Mucosa of descending colon (tissue), 3 donors: Measurements from ENCODE around the gene SND1. TPM values are rescaled to one million over a fixed set of nuclear protein-coding genes. Genes with fewer than 3 reads are reported as not detected.

Experiments used
- ATAC-seq: fragments of 200-7000 bp; cut with Tn5 transposase; one replicate; pipeline ENCODE4 v1.9.1; 2020; ENCODE audit warnings: mild to moderate bottlenecking, moderate library complexity
- DNase-seq, 3 donors: peaks; one replicate each; pipeline ENCODE4 v3.0.0-alpha.2; 2020
- H3K36me3 ChIP-seq: fragments of 200-600 bp; one replicate; pipeline ENCODE4 v1.8.0; 2021; ENCODE audit warnings: low read depth, mild to moderate bottlenecking
- H3K4me1 ChIP-seq: fragments of 200-600 bp; one replicate; pipeline ENCODE4 v1.8.0; 2021; ENCODE audit warnings: low read depth, mild to moderate bottlenecking
- H3K4me3 ChIP-seq: fragments of 200-600 bp; one replicate; pipeline ENCODE4 v1.8.0; 2021; ENCODE audit warnings: mild to moderate bottlenecking
- H3K9me3 ChIP-seq: fragments of 200-600 bp; one replicate; pipeline ENCODE4 v1.8.0; 2021; ENCODE audit warnings: mild to moderate bottlenecking
- intact Hi-C, 2 donors: fragments of 100-400 bp; cut with DNase I in 1 of 2; cut with micrococcal nuclease in 1 of 2; formaldehyde crosslinking; loops; one replicate each; pipeline versions ENCODE4 v1.11.0 to v1.11.1; 2022; cut with DNase I, micrococcal nuclease
- total RNA-seq, 3 donors: library from RNA; stranded (reverse); fragmentation: NEBNext Ultra II Directional in 2 of 3; extraction: Animal tissue kit (Norgen Biotek cat#: 25700) in 2 of 3; gene quantifications; one replicate each; pipeline versions ENCODE4 v1.2.1 to v1.2.4, GENCODE V29; 2021 to 2023
- TF ChIP-seq, protein P1 (sequence below): fragments of 200-600 bp; IDR thresholded peaks from one replicate; pipeline ENCODE4 v1.8.0; 2022; ENCODE audit warnings: antibody characterized with exemption, mild to moderate bottlenecking
- donor health status: DM: no; HTN: no; CAD: no; lungs with moderate emphysema.
- donor health status: DM: no; HTN: no; CAD: no.
- donor health status: DM: no; HTN: yes; CAD: no.

Gene SND1
- total RNA-seq, 3 donors from 2014 or later: 99.0 to 131 (median 106) TPM

GRCh38 chr7:127905491-127906330 lies 253.7 kb downstream of the SND1 start:
- H3K4me1 ChIP-seq: peaks cover 33% of the 10 kb centered on the region

DNA sequence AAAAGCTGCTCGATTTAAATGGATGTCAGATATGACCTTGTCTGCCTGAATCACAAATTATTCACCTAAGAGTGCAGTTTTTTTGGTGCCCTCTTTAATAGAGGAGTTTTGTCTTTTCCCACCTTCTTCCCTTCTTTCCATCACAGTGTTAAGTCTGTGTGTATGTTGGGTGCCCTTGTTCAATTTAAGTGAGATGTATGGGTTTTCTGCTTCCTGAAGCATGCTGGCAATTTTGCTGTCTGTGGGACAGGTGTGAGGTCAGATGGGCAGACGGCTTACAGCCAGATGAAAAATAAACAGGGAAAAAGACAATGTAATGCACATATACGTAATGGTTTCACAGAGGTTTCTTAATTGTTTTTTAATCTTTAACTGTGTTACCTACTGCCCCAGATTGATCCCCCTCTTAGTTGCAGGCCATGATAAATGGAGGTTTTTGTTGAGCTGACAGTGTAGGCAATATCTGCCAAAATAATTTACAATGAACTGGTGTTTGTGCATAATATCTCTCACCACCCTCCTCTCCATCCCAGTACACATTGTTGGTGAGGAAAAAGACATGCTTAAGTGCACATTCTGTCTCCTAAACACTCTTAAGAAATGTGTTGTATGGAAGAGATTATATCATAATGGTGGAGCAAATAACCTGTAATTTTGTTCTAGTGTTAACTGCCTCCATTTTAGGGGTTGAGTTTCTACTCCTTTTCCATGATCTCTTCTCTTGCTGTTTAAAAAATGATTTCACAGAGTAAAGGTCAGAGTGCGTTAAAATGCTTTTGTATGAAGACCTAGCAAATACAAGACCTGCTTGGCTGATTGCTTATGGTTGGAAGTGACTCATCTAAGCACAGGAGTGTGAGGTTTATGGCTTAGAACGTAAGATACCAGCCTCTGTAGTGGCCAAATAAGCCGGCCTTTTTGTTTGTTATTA lies 255.4 kb downstream of the SND1 start:
- intact Hi-C loops: no loop called here
- TF ChIP-seq, protein P1, sequence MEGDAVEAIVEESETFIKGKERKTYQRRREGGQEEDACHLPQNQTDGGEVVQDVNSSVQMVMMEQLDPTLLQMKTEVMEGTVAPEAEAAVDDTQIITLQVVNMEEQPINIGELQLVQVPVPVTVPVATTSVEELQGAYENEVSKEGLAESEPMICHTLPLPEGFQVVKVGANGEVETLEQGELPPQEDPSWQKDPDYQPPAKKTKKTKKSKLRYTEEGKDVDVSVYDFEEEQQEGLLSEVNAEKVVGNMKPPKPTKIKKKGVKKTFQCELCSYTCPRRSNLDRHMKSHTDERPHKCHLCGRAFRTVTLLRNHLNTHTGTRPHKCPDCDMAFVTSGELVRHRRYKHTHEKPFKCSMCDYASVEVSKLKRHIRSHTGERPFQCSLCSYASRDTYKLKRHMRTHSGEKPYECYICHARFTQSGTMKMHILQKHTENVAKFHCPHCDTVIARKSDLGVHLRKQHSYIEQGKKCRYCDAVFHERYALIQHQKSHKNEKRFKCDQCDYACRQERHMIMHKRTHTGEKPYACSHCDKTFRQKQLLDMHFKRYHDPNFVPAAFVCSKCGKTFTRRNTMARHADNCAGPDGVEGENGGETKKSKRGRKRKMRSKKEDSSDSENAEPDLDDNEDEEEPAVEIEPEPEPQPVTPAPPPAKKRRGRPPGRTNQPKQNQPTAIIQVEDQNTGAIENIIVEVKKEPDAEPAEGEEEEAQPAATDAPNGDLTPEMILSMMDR: no peak
- no peaks in the 10 kb centered on the region for H3K9me3 ChIP-seq
- H3K36me3 ChIP-seq: no peaks in the 10 kb centered on the region
- H3K4me3 ChIP-seq: no peak overlapping the region
- peak; percentile 89 for ATAC-seq
- peaks cover 33% of the 10 kb centered on the region for H3K4me1 ChIP-seq
- DNase-seq: peak in 1 of 3 donors; percentile 29

More at GRCh38 chr7:127905491-127906330, 253.7 kb downstream of the SND1 start:
- TF ChIP-seq, protein P1: no peak
- intact Hi-C loops: no loop called here
- ATAC-seq (peak; percentile 15), DNase-seq (no peak)
- Histone ChIP-seq H3K4me3 (no peak overlapping the region), H3K36me3 (no peaks in the 10 kb centered on the region), H3K9me3 (no peaks in the 10 kb centered on the region)

DNA sequence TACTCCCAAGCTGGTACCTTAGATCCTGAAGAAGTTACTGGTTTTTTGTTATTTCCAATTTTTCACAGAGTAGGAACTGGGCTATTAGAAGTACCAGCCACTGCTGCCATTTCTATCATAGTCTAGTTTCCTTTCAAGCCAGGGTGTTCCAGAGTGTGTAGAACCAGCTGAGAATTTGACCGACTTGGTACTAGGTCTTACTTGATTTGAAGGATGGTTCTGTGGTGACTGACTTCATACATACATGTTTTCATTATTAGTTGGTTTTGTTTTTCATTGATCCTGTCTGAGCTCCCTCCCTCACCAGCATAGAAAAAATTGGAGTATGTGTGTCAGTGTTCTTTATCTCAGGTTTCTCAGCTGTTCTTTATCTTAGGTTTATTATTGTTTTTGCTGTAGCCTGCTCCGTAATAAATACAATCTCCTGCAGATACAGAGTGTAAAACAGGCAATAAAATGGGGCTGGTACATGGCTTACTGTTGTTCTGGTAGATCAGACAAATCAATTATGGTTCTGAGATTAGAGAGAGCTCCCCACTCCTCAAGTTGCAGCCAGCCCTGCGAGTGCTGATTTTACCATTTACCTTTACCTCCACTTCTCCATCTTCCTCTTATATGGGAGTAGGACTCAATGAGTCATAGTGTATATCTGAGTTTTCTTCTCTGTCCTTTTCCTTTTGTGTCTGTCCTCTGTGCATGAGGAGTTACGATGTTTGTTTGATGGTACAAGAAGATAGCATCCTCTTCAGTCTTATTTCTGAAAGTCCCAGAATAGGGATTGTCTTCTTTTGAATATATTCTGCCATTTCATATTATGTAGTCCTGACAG lies 256.6 kb downstream of the SND1 start:
- DNase-seq: no peak
- intact Hi-C loops: no loop called here
- no peaks in the 10 kb centered on the region for H3K36me3 ChIP-seq
- no peaks in the 10 kb centered on the region for H3K9me3 ChIP-seq
- peak; percentile 58 for ATAC-seq
- TF ChIP-seq, protein P1: no peak
- peaks cover 45% of the 10 kb centered on the region for H3K4me1 ChIP-seq
- no peak overlapping the region for H3K4me3 ChIP-seq

GRCh38 chr7:127909424-127910152 lies 257.6 kb downstream of the SND1 start:
- ATAC-seq (peak; percentile 40), DNase-seq (peak in 1 of 3 donors; percentile 37)
- Histone ChIP-seq H3K4me3 (no peak overlapping the region), H3K4me1 (peaks cover 47% of the 10 kb centered on the region), H3K9me3 (no peaks in the 10 kb centered on the region), H3K36me3 (no peaks in the 10 kb centered on the region)
- intact Hi-C loops: no loop called here
- TF ChIP-seq, protein P1: no peak
